ENCODE measurements around the gene MARCKSL1.

- TF ChIP-seq CTCF (IDR thresholded peaks at IDR 0.05) (no peak), POLR2AphosphoS5 (IDR thresholded peaks at IDR 0.05; ENCODE audit: insufficient read depth in 1 of 2, low read depth in 1 of 2) (no peak), POLR2A (IDR thresholded peaks at IDR 0.05) (no peak)
Measured at GRCh38 chr1:32380057-32380456, 44.0 kb upstream of the MARCKSL1 start.
